Mesenchymal stem cell (in vitro differentiated cells and primary cell): ENCODE data around the gene PAQR8.

Experiments used
- DNase-seq: peaks from one replicate; pipeline ENCODE4 v3.0.0-alpha.2; 2013
- H2AFZ ChIP-seq: one replicate; pipeline ENCODE4 v1.6.1; 2013; ENCODE audit warnings: low read depth, mild to moderate bottlenecking, control low read depth, inconsistent platforms, low read length, moderate library complexity
- H2AK5ac ChIP-seq: 2 replicates; pipeline ENCODE4 v1.6.1; 2013; ENCODE audit warnings: low read length, moderate library complexity, mild to moderate bottlenecking, inconsistent platforms; ENCODE audit not compliant: severe bottlenecking
- H2BK120ac ChIP-seq: one replicate; pipeline ENCODE4 v1.6.1; 2013; ENCODE audit warnings: low read depth, mild to moderate bottlenecking, inconsistent platforms, low read length, moderate library complexity
- H2BK12ac ChIP-seq, 2 experiments: one replicate each; pipeline ENCODE4 v1.6.1; 2013; ENCODE audit warnings: inconsistent platforms in 2 of 2, low read length in 2 of 2, mild to moderate bottlenecking in 2 of 2, moderate library complexity in 2 of 2, control low read depth in 1 of 2
- H2BK15ac ChIP-seq: one replicate; pipeline ENCODE4 v1.6.1; 2013; ENCODE audit warnings: mild to moderate bottlenecking, low read depth, inconsistent platforms; ENCODE audit not compliant: poor library complexity, severe bottlenecking
- H2BK5ac ChIP-seq: 2 replicates; pipeline ENCODE4 v1.6.1; 2013; ENCODE audit warnings: low read depth, mild to moderate bottlenecking, low read length, control low read depth, inconsistent platforms; ENCODE audit not compliant: poor library complexity, severe bottlenecking
- H3K14ac ChIP-seq, 2 experiments: one replicate each; pipeline ENCODE4 v1.6.1; 2013; ENCODE audit warnings: inconsistent platforms in 2 of 2, low read length in 2 of 2, control low read depth in 1 of 2, mild to moderate bottlenecking in 1 of 2, moderate library complexity in 1 of 2
- H3K18ac ChIP-seq, 2 experiments: one replicate each; pipeline ENCODE4 v1.6.1; 2013; ENCODE audit warnings: inconsistent platforms in 2 of 2, low read length in 2 of 2, control low read depth in 1 of 2, low read depth in 1 of 2, mild to moderate bottlenecking in 1 of 2
- H3K23ac ChIP-seq, 2 experiments: one replicate each; pipeline ENCODE4 v1.6.1; 2013; ENCODE audit warnings: inconsistent platforms in 2 of 2, low read length in 2 of 2, mild to moderate bottlenecking in 2 of 2, moderate library complexity in 2 of 2, control low read depth in 1 of 2
- H3K27ac ChIP-seq: 2 replicates; pipeline ENCODE4 v1.5.1; 2013; ENCODE audit warnings: mild to moderate bottlenecking, moderate library complexity, low read length, control low read depth, inconsistent platforms; ENCODE audit not compliant: poor library complexity, severe bottlenecking
- H3K27me3 ChIP-seq, 2 experiments: 2 replicates each; pipeline versions ENCODE4 v1.6.1 to v1.7.0; 2013; ENCODE audit warnings: low read length in 2 of 2, mild to moderate bottlenecking in 2 of 2, moderate library complexity in 2 of 2, control low read depth in 1 of 2, inconsistent platforms in 1 of 2; ENCODE audit not compliant: control insufficient read depth in 1 of 2, insufficient read depth in 1 of 2
- H3K36me3 ChIP-seq, 2 experiments: 2 replicates each; pipeline versions ENCODE4 v1.6.1 to v1.7.0; 2013; ENCODE audit warnings: low read length in 2 of 2, control low read depth in 1 of 2, inconsistent platforms in 1 of 2, low read depth in 1 of 2, mild to moderate bottlenecking in 1 of 2; ENCODE audit not compliant: insufficient read depth in 2 of 2, control insufficient read depth in 1 of 2
- H3K4ac ChIP-seq, 2 experiments: one replicate each; pipeline ENCODE4 v1.6.1; 2013; ENCODE audit warnings: inconsistent platforms in 2 of 2, low read length in 2 of 2, mild to moderate bottlenecking in 2 of 2, moderate library complexity in 2 of 2, control low read depth in 1 of 2, low read depth in 1 of 2
- H3K4me1 ChIP-seq: 2 replicates; pipeline ENCODE4 v1.6.1; 2013; ENCODE audit warnings: low read depth, low read length, control low read depth; ENCODE audit not compliant: control insufficient read depth, insufficient read depth
- H3K4me2 ChIP-seq: 2 replicates; pipeline ENCODE4 v1.6.1; 2013; ENCODE audit warnings: low read length, mild to moderate bottlenecking, inconsistent platforms; ENCODE audit not compliant: poor library complexity, severe bottlenecking
- H3K4me3 ChIP-seq, 2 experiments: 2 replicates each; pipeline versions ENCODE4 v1.5.1 to v1.7.0; 2013; ENCODE audit warnings: low read length in 2 of 2, mild to moderate bottlenecking in 2 of 2, control low read depth in 1 of 2, low read depth in 1 of 2; ENCODE audit not compliant: insufficient read depth in 1 of 2
- H3K79me1 ChIP-seq: replicated peaks from 2 replicates; pipeline ENCODE4 v1.6.1; 2013; ENCODE audit warnings: mild to moderate bottlenecking, control low read depth, low read length, inconsistent platforms; ENCODE audit not compliant: poor library complexity, severe bottlenecking
- H3K9ac ChIP-seq: 2 replicates; pipeline ENCODE4 v1.7.0; 2013; ENCODE audit warnings: mild to moderate bottlenecking, low read length, moderate library complexity
- H3K9me3 ChIP-seq: 2 replicates; pipeline ENCODE4 v1.7.0; 2013; ENCODE audit warnings: mild to moderate bottlenecking, low read length; ENCODE audit not compliant: control insufficient read depth
- H4K8ac ChIP-seq: one replicate; pipeline ENCODE4 v1.6.1; 2013; ENCODE audit warnings: inconsistent platforms, mild to moderate bottlenecking, low read length, moderate library complexity
- H4K91ac ChIP-seq: one replicate; pipeline ENCODE4 v1.6.1; 2013; ENCODE audit warnings: mild to moderate bottlenecking, low read length, inconsistent platforms
- WGBS: methylation state at CpG from one replicate; pipeline ENCODE4 v1.1.7; 2013; ENCODE audit warnings: mixed read lengths; 5-methylcytosine and 5-hydroxymethylcytosine counted together

The PAQR8 gene

DNA sequence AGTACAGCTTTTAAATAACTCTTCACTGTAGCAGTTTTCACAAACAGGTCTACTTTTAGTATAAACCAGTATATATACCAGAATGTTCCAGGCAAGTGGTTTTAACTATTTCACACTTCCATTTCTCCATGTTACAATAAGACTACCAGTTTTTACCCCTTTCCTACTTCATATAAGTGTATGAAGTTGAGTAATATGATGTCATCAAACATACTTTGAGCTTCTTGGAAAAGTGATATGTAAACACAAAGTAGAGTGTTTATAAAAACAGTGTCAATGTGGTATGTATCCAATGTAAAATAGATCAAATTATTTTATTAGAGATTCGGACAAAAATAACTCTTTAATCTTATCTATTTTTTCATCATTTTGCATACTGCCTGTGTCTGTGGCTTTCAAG is 2.5 kb upstream of the PAQR8 start:
- Histone ChIP-seq H4K91ac (no peak overlapping the region), H3K27me3 (peaks cover 0 to 3% of the 10 kb centered on the region in 2 experiments), H2BK120ac (no peak overlapping the region), H3K79me1 (peaks cover 13% of the 10 kb centered on the region), H2AK5ac (no peak overlapping the region), H3K23ac (no peak overlapping the region), H2BK12ac (no peak overlapping the region), H2BK5ac (no peak overlapping the region), H3K4me1 (peaks cover 10% of the 10 kb centered on the region), H2BK15ac (no peak overlapping the region), H3K9ac (no peak overlapping the region), H3K4me2 (no peak overlapping the region), H4K8ac (no peak overlapping the region), H3K18ac (no peak overlapping the region), H3K9me3 (no peaks in the 10 kb centered on the region), H3K27ac (no peak overlapping the region), H3K14ac (no peak overlapping the region), H3K4me3 (no peak overlapping the region), H3K4ac (no peak overlapping the region), H3K36me3 (no peaks in the 10 kb centered on the region), H2AFZ (no peak overlapping the region)
- WGBS: no CpG with 5 or more reads among the region's 1 CpG
- peak; percentile 43 for DNase-seq

DNA sequence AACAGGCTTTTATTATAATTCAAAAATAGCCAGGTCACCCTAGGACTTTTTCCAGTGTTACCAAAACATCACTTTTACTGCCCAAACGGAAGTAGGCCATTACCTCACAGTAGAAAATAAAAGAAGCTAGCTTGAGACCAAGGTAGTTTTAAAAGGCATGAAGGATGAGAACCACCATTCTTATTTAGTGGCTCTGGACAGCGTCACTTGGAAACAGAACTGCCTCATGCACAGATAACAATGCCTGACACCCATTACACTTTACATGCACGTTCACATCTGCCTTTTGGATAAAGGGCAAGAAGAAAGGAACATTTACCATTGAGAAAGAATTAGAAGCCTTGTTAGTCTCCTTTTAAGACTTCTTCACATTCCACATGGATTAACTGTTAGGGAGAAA is 1.9 kb upstream of the PAQR8 start:
- Histone ChIP-seq H3K9ac (no peak overlapping the region), H3K4me1 (peaks cover 10% of the 10 kb centered on the region), H3K79me1 (peaks cover 14% of the 10 kb centered on the region), H4K91ac (no peak overlapping the region), H3K36me3 (no peaks in the 10 kb centered on the region), H2AFZ (no peak overlapping the region), H4K8ac (no peak overlapping the region), H3K9me3 (no peaks in the 10 kb centered on the region), H3K4me3 (no peak overlapping the region), H2BK12ac (no peak overlapping the region), H3K4ac (peak overlapping the region in 1 of 2 experiments; percentile 43), H3K27me3 (peaks cover 0 to 3% of the 10 kb centered on the region in 2 experiments), H2BK15ac (no peak overlapping the region), H3K18ac (no peak overlapping the region), H3K4me2 (no peak overlapping the region), H2BK120ac (no peak overlapping the region), H3K27ac (no peak overlapping the region), H3K14ac (no peak overlapping the region), H2BK5ac (no peak overlapping the region), H3K23ac (no peak overlapping the region), H2AK5ac (no peak overlapping the region)
- peak; percentile 46 for DNase-seq
- 60% methylated on average over 2 of the region's 3 CpGs for WGBS

DNA sequence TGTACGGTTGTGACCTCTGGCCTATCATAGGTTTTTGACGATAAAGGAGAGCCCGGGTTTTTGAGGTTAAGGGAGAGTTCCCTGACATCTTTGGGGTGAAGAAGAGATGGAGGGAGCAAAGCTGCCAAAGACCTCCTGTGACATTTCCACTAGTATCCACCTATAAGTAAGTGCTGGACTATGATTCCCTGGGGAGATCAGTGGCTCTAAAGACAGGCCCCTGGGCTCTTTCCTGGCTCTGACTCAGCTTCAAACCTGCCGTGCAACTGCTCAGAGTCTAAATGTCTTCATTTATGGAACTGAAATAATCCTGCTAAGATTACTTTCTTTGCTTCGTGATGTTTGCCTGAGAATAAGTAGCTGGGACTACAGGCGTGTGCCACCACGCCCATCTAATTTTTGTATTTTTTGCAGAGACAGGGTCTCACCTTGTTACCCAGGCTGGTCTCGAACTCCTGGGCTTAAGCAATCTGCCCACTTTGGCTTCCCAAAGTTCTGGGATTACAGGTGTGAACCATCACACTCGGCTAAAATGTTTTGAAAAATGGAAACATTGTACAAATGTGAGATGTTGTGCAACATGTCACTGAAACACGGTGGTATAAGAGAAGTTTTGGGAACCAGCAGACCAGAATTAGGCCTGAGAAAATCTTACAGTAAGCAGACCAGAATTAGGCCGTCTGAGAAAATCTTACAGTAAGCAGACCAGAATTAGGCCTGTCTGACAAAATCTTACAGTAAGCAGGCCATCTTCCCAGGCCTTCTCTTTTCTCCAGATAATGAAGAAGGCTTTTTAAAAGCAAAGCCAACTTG is 1.1 kb upstream of the PAQR8 start:
- Histone ChIP-seq H3K23ac (no peak overlapping the region), H2AK5ac (peak overlapping the region; percentile 13), H3K4me2 (no peak overlapping the region), H2AFZ (no peak overlapping the region), H3K4ac (peak overlapping the region in 1 of 2 experiments; percentile 41), H4K8ac (no peak overlapping the region), H4K91ac (no peak overlapping the region), H2BK120ac (no peak overlapping the region), H3K14ac (no peak overlapping the region), H3K4me1 (peaks cover 10% of the 10 kb centered on the region), H3K27me3 (peaks cover 0 to 3% of the 10 kb centered on the region in 2 experiments), H3K18ac (no peak overlapping the region), H3K27ac (no peak overlapping the region), H3K36me3 (no peaks in the 10 kb centered on the region), H3K9me3 (no peaks in the 10 kb centered on the region), H2BK5ac (no peak overlapping the region), H2BK12ac (peak overlapping the region in 1 of 2 experiments; percentile 21), H2BK15ac (no peak overlapping the region), H3K79me1 (peaks cover 14% of the 10 kb centered on the region), H3K9ac (peak overlapping the region; percentile 87), H3K4me3 (peak overlapping the region in 1 of 2 experiments; percentile 90)
- DNase-seq: peak; percentile 50
- WGBS: 67% methylated on average over 11 of the region's 11 CpGs

DNA sequence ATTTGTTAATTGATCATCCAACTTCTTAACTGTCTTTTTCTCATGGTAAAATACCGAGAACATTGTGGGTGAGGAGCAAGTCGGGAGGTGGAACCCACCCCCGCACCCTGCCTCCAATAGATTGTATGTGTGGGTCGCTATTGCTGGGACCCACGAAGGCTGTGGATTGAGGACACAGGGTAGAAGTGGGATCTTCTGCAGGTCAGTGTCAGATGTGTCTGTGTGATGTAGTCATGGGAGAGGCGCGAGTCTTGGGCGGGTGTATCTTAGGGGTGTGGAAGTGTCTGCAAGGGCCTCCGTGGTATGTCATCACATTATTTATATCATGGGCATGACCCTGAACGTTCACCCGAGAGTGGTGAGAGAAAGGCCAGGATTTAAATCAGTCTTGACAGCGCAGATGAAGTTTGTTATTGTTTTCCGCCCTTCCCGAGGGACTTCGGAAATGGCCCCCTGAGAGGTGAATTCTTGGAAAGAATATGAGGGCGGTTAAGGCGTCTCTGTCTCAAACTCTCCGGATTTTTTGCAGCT is 472 bp upstream of the PAQR8 start:
- DNase-seq: peak; percentile 70
- Histone ChIP-seq H2BK12ac (peak overlapping the region; percentile 42 to 79), H2BK5ac (peak overlapping the region; percentile 70), H3K4me1 (peaks cover 10% of the 10 kb centered on the region), H2AK5ac (no peak overlapping the region), H3K14ac (no peak overlapping the region), H3K36me3 (no peaks in the 10 kb centered on the region), H3K4me2 (peak overlapping the region; percentile 93), H3K23ac (no peak overlapping the region), H2AFZ (peak overlapping the region; percentile 85), H3K9ac (peak overlapping the region; percentile 87), H4K8ac (peak overlapping the region; percentile 35), H3K9me3 (no peaks in the 10 kb centered on the region), H3K4ac (peak overlapping the region; percentile 15 to 64), H3K79me1 (peaks cover 14% of the 10 kb centered on the region), H2BK120ac (no peak overlapping the region), H4K91ac (no peak overlapping the region), H2BK15ac (no peak overlapping the region), H3K27me3 (peaks cover 0 to 3% of the 10 kb centered on the region in 2 experiments), H3K27ac (peak overlapping the region; percentile 21), H3K4me3 (peak overlapping the region; percentile 85 to 90), H3K18ac (peak overlapping the region; percentile 54 to 69)
- 11% methylated on average over 16 of the region's 18 CpGs for WGBS
